Stimulated activated naive CD8-positive, alpha-beta T cell treated with anti-CD3 and anti-CD28 coated beads, Interleukin-15, amount 100 ng/mL, for 72 hours (primary cell): ENCODE measurements around the gene QRFP.

ENCODE experiments used
- ATAC-seq: fragments of 150-1000 bp; cut with Tn5 transposase; 2 replicates; pipeline ENCODE4 v1.10.0; 2021; ENCODE audit warnings: mild to moderate bottlenecking, moderate library complexity
- DNase-seq, 2 donors: peaks; one replicate each; pipeline ENCODE4 v3.0.0; 2021 to 2022
- H3K27ac Mint-ChIP-seq, 2 donors: one replicate each; pipeline ENCODE4 v1.8.0; 2022; ENCODE audit warnings: mild to moderate bottlenecking in 2 of 2, mixed read lengths in 2 of 2, moderate library complexity in 2 of 2
- H3K27me3 Mint-ChIP-seq: one replicate; pipeline ENCODE4 v1.8.0; 2022; ENCODE audit warnings: mixed read lengths
- H3K4me1 Mint-ChIP-seq: one replicate; pipeline ENCODE4 v1.8.0; 2022; ENCODE audit warnings: mild to moderate bottlenecking, mixed read lengths
- H3K4me3 Mint-ChIP-seq, 2 donors: one replicate each; pipeline ENCODE4 v1.8.0; 2022; ENCODE audit warnings: mild to moderate bottlenecking in 2 of 2, mixed read lengths in 2 of 2, moderate library complexity in 1 of 2
- H3K9me3 Mint-ChIP-seq, 2 donors: one replicate each; pipeline ENCODE4 v1.8.0; 2022; ENCODE audit warnings: mixed read lengths in 2 of 2

The QRFP gene

GRCh38 chr9:130847306-130848217, 49.0 kb downstream of the QRFP start:
- Mint-ChIP-seq H3K4me3 (no peak overlapping the region), H3K27ac (no peak overlapping the region), H3K9me3 (no peaks in the 10 kb centered on the region), H3K27me3 (no peaks in the 10 kb centered on the region), H3K4me1 (peaks cover 21% of the 10 kb centered on the region)
- DNase-seq = no peak
- ATAC-seq = no peak

GRCh38 chr9:130846487-130847305, 49.9 kb downstream of the QRFP start:
- no peaks in the 10 kb centered on the region for H3K27me3 Mint-ChIP-seq
- no peak overlapping the region for H3K4me3 Mint-ChIP-seq
- DNase-seq (no peak), ATAC-seq (no peak)
- H3K9me3 Mint-ChIP-seq = no peaks in the 10 kb centered on the region
- no peak overlapping the region for H3K27ac Mint-ChIP-seq
- H3K4me1 Mint-ChIP-seq = peaks cover 29% of the 10 kb centered on the region

DNA sequence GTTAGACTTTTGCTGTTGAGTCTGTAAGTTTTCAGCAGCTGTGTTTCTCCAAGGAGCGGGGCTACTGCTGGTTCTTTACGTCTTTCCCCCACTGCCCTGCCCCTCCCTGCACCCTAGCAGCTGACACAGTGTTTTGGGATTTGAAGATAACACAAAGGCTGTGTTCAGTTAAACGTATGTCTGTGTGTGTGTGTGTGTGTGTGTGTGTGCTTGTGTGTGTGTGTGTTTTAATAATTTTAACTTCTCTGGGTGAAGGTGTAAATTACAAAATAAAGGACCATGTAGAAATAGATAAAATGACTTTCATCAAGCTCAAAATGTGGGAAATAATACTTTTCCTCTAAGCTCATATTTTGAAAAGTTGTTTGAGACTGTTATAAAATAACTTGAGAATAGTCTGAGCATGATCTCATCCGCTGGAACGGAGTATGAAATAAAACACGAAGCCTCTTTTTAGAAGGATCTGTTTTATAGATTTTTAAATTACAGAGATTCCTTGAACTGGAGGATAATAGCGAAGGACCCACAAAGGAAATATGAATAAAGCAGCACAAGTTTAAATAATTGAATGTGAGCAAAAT, 50.6 kb downstream of the QRFP start:
- no peak for ATAC-seq
- Mint-ChIP-seq H3K9me3 (no peaks in the 10 kb centered on the region), H3K4me1 (peaks cover 31% of the 10 kb centered on the region)

GRCh38 chr9:130845254-130845653, 51.4 kb downstream of the QRFP start:
- Mint-ChIP-seq H3K4me3 (no peak overlapping the region), H3K4me1 (peaks cover 31% of the 10 kb centered on the region), H3K27ac (peak overlapping the region in 1 of 2 donors; percentile 93), H3K9me3 (no peaks in the 10 kb centered on the region), H3K27me3 (no peaks in the 10 kb centered on the region)
- DNase-seq (no peak), ATAC-seq (no peak)

More for the DNA sequence above, 50.6 kb downstream of the QRFP start:
- Mint-ChIP-seq H3K27me3 (no peaks in the 10 kb centered on the region), H3K27ac (no peak overlapping the region), H3K4me3 (no peak overlapping the region)
- DNase-seq = no peak

- peaks cover 31% of the 10 kb centered on the region for H3K4me1 Mint-ChIP-seq
- peak overlapping the region in 1 of 2 donors; percentile 4 for H3K27ac Mint-ChIP-seq
- no peaks in the 10 kb centered on the region for H3K27me3 Mint-ChIP-seq
- H3K9me3 Mint-ChIP-seq = no peaks in the 10 kb centered on the region
- ATAC-seq = no peak
- DNase-seq = no peak
- no peak overlapping the region for H3K4me3 Mint-ChIP-seq
Observed at GRCh38 chr9:130844044-130844451, 52.6 kb downstream of the QRFP start.

DNA sequence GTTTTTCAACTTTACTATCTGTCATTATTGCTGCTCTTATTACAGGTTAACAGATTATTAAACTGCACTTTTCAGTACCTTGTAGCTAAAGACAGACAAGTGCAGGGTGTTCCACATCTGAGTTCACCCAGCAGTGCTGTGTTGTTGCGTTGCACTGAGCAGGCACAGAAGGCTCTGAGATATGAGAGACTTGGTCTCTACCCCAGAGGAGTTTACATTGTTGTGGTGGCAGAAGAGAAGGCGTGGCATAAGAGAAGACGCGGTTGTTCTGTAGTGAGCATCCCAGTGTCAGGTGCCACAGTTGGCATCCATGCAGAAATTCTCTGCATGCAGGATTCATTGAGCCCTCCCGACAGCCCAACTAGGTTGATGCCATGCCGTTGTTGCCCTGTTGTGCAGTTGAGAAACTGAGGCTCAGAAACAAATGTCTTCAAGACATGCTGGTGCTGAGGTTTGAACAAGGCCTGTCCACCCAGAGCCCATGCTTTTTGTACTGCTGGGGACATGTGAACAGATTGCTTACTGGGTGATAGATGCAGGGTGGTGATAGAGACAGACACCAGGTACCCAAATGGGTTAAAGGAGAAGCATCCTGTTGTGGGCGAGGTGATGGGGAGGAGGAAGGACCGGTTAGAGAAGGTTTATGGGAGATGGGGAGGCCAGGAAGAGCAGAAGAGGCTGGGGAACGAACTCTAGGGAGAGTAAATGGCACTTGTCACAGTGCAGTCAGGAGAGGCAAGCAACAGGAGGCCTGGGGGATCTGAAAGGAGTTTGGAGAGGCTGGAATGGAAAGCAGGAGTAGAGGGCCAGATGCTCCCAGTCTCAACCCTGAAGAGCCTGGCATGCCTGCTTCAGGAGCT, 53.3 kb downstream of the QRFP start:
- Mint-ChIP-seq H3K4me3 (no peak overlapping the region), H3K9me3 (no peaks in the 10 kb centered on the region), H3K27ac (peak overlapping the region in 1 of 2 donors; percentile 65), H3K4me1 (peaks cover 31% of the 10 kb centered on the region), H3K27me3 (no peaks in the 10 kb centered on the region)
- no peak for ATAC-seq
- no peak for DNase-seq
